ENCODE results near the gene CLP1. TPM values are rescaled to one million over a fixed set of nuclear protein-coding genes. Genes with fewer than 3 reads are reported as not detected.
A peak's percentile ranks its signal among the peaks of the same experiment; 100 is the strongest.

CLP1 gene
- total and polyA plus RNA-seq, 2 donors, result 13.6 to 22.0 TPM

- no peak overlapping the region for H3K27ac ChIP-seq (ENCODE audit: low read depth in 1 of 2, low read length in 1 of 2)
- 95% methylated on average over 3 of the region's 3 CpGs for whole genome bisulfite sequencing
- H3K27me3 ChIP-seq (ENCODE audit: control insufficient read depth in 2 of 2, insufficient read depth in 1 of 2, low read length in 1 of 2), result no peaks in the 10 kb centered on the region
- no peaks in the 10 kb centered on the region for H3K36me3 ChIP-seq (ENCODE audit: control insufficient read depth in 2 of 2, insufficient read depth in 2 of 2, low read length in 1 of 2)
- no peak overlapping the region for H3K4me3 ChIP-seq (ENCODE audit: low read length in 2 of 2)
- DNase-seq (ENCODE audit: low read depth in 6 of 9, low spot score in 9 of 9), result no peak
- H3K9me3 ChIP-seq (ENCODE audit: control insufficient read depth in 2 of 2, insufficient read depth in 1 of 2, low read length in 1 of 2), result no peaks in the 10 kb centered on the region
- peaks cover 0 to 2% of the 10 kb centered on the region in 2 donors for H3K4me1 ChIP-seq (ENCODE audit: control insufficient read depth in 2 of 2, insufficient read depth in 2 of 2, low read length in 2 of 2)
Observed at GRCh38 chr11:57622263-57622662, 35.3 kb upstream of the CLP1 start.

GRCh38 chr11:57624864-57625263, 32.7 kb upstream of the CLP1 start:
- peaks cover 0 to 2% of the 10 kb centered on the region in 2 donors for H3K4me1 ChIP-seq (ENCODE audit: control insufficient read depth in 2 of 2, insufficient read depth in 2 of 2, low read length in 2 of 2)
- no peak for DNase-seq (ENCODE audit: low read depth in 6 of 9, low spot score in 9 of 9)
- H3K27ac ChIP-seq (ENCODE audit: low read depth in 1 of 2, low read length in 1 of 2), result no peak overlapping the region
- WGBS, result 97% methylated on average over 2 of the region's 2 CpGs
- H3K27me3 ChIP-seq (ENCODE audit: control insufficient read depth in 2 of 2, insufficient read depth in 1 of 2, low read length in 1 of 2), result no peaks in the 10 kb centered on the region
- no peaks in the 10 kb centered on the region for H3K9me3 ChIP-seq (ENCODE audit: control insufficient read depth in 2 of 2, insufficient read depth in 1 of 2, low read length in 1 of 2)
- H3K4me3 ChIP-seq (ENCODE audit: low read length in 2 of 2), result no peak overlapping the region
- H3K36me3 ChIP-seq (ENCODE audit: control insufficient read depth in 2 of 2, insufficient read depth in 2 of 2, low read length in 1 of 2), result no peaks in the 10 kb centered on the region

- Histone ChIP-seq H3K4me1 (ENCODE audit: control insufficient read depth in 2 of 2, insufficient read depth in 2 of 2, low read length in 2 of 2) (peaks cover 0 to 2% of the 10 kb centered on the region in 2 donors), H3K36me3 (ENCODE audit: control insufficient read depth in 2 of 2, insufficient read depth in 2 of 2, low read length in 1 of 2) (no peaks in the 10 kb centered on the region), H3K27me3 (ENCODE audit: control insufficient read depth in 2 of 2, insufficient read depth in 1 of 2, low read length in 1 of 2) (no peaks in the 10 kb centered on the region), H3K27ac (ENCODE audit: low read depth in 1 of 2, low read length in 1 of 2) (no peak overlapping the region), H3K9me3 (ENCODE audit: control insufficient read depth in 2 of 2, insufficient read depth in 1 of 2, low read length in 1 of 2) (no peaks in the 10 kb centered on the region), H3K4me3 (ENCODE audit: low read length in 2 of 2) (no peak overlapping the region)
- 95% methylated on average over 1 of the region's 1 CpG for WGBS
- DNase-seq (ENCODE audit: low read depth in 6 of 9, low spot score in 9 of 9), result no peak
Observed at GRCh38 chr11:57626895-57627294, 30.7 kb upstream of the CLP1 start.

GRCh38 chr11:57630171-57630570, 27.4 kb upstream of the CLP1 start:
- DNase-seq (ENCODE audit: low read depth in 6 of 9, low spot score in 9 of 9), result no peak
- no peaks in the 10 kb centered on the region for H3K27me3 ChIP-seq (ENCODE audit: control insufficient read depth in 2 of 2, insufficient read depth in 1 of 2, low read length in 1 of 2)
- no peaks in the 10 kb centered on the region for H3K4me1 ChIP-seq (ENCODE audit: control insufficient read depth in 2 of 2, insufficient read depth in 2 of 2, low read length in 2 of 2)
- 96% methylated on average over 2 of the region's 2 CpGs for WGBS
- no peak overlapping the region for H3K4me3 ChIP-seq (ENCODE audit: low read length in 2 of 2)
- no peak overlapping the region for H3K27ac ChIP-seq (ENCODE audit: low read depth in 1 of 2, low read length in 1 of 2)
- H3K36me3 ChIP-seq (ENCODE audit: control insufficient read depth in 2 of 2, insufficient read depth in 2 of 2, low read length in 1 of 2), result no peaks in the 10 kb centered on the region
- H3K9me3 ChIP-seq (ENCODE audit: control insufficient read depth in 2 of 2, insufficient read depth in 1 of 2, low read length in 1 of 2), result no peaks in the 10 kb centered on the region

GRCh38 chr11:57632116-57632515, 25.4 kb upstream of the CLP1 start:
- Histone ChIP-seq H3K36me3 (ENCODE audit: control insufficient read depth in 2 of 2, insufficient read depth in 2 of 2, low read length in 1 of 2) (no peaks in the 10 kb centered on the region), H3K4me1 (ENCODE audit: control insufficient read depth in 2 of 2, insufficient read depth in 2 of 2, low read length in 2 of 2) (peaks cover 0 to 2% of the 10 kb centered on the region in 2 donors), H3K9me3 (ENCODE audit: control insufficient read depth in 2 of 2, insufficient read depth in 1 of 2, low read length in 1 of 2) (no peaks in the 10 kb centered on the region), H3K27ac (ENCODE audit: low read depth in 1 of 2, low read length in 1 of 2) (no peak overlapping the region), H3K4me3 (ENCODE audit: low read length in 2 of 2) (no peak overlapping the region), H3K27me3 (ENCODE audit: control insufficient read depth in 2 of 2, insufficient read depth in 1 of 2, low read length in 1 of 2) (no peaks in the 10 kb centered on the region)
- DNase-seq (ENCODE audit: low read depth in 6 of 9, low spot score in 9 of 9), result no peak
- WGBS, result 94% methylated on average over 5 of the region's 5 CpGs

- DNase-seq (ENCODE audit: low read depth in 6 of 9, low spot score in 9 of 9), result no peak
- no peaks in the 10 kb centered on the region for H3K27me3 ChIP-seq (ENCODE audit: control insufficient read depth in 2 of 2, insufficient read depth in 1 of 2, low read length in 1 of 2)
- 94% methylated on average over 6 of the region's 6 CpGs for WGBS
Observed at GRCh38 chr11:57633394-57634070, 24.0 kb upstream of the CLP1 start.

GRCh38 chr11:57634311-57634710, 23.3 kb upstream of the CLP1 start:
- H3K4me3 ChIP-seq (ENCODE audit: low read length in 2 of 2), result no peak overlapping the region
- H3K9me3 ChIP-seq (ENCODE audit: control insufficient read depth in 2 of 2, insufficient read depth in 1 of 2, low read length in 1 of 2), result no peaks in the 10 kb centered on the region
- no peaks in the 10 kb centered on the region for H3K36me3 ChIP-seq (ENCODE audit: control insufficient read depth in 2 of 2, insufficient read depth in 2 of 2, low read length in 1 of 2)
- H3K4me1 ChIP-seq (ENCODE audit: control insufficient read depth in 2 of 2, insufficient read depth in 2 of 2, low read length in 2 of 2), result peaks cover 3 to 16% of the 10 kb centered on the region in 2 donors
- no peak for DNase-seq (ENCODE audit: low read depth in 6 of 9, low spot score in 9 of 9)
- no peaks in the 10 kb centered on the region for H3K27me3 ChIP-seq (ENCODE audit: control insufficient read depth in 2 of 2, insufficient read depth in 1 of 2, low read length in 1 of 2)
- H3K27ac ChIP-seq (ENCODE audit: low read depth in 1 of 2, low read length in 1 of 2), result no peak overlapping the region

More at GRCh38 chr11:57633394-57634070, 24.0 kb upstream of the CLP1 start:
- Histone ChIP-seq H3K27ac (ENCODE audit: low read depth in 1 of 2, low read length in 1 of 2) (no peak overlapping the region), H3K36me3 (ENCODE audit: control insufficient read depth in 2 of 2, insufficient read depth in 2 of 2, low read length in 1 of 2) (no peaks in the 10 kb centered on the region), H3K4me1 (ENCODE audit: control insufficient read depth in 2 of 2, insufficient read depth in 2 of 2, low read length in 2 of 2) (peaks cover 3 to 13% of the 10 kb centered on the region in 2 donors), H3K9me3 (ENCODE audit: control insufficient read depth in 2 of 2, insufficient read depth in 1 of 2, low read length in 1 of 2) (no peaks in the 10 kb centered on the region), H3K4me3 (ENCODE audit: low read length in 2 of 2) (no peak overlapping the region)

- WGBS, result 97% methylated on average over 8 of the region's 8 CpGs
- no peak overlapping the region for H3K27ac ChIP-seq (ENCODE audit: low read depth in 1 of 2, low read length in 1 of 2)
- H3K9me3 ChIP-seq (ENCODE audit: control insufficient read depth in 2 of 2, insufficient read depth in 1 of 2, low read length in 1 of 2), result no peaks in the 10 kb centered on the region
- DNase-seq (ENCODE audit: low read depth in 6 of 9, low spot score in 9 of 9), result no peak
- no peak overlapping the region for H3K4me3 ChIP-seq (ENCODE audit: low read length in 2 of 2)
- H3K36me3 ChIP-seq (ENCODE audit: control insufficient read depth in 2 of 2, insufficient read depth in 2 of 2, low read length in 1 of 2), result no peaks in the 10 kb centered on the region
- H3K4me1 ChIP-seq (ENCODE audit: control insufficient read depth in 2 of 2, insufficient read depth in 2 of 2, low read length in 2 of 2), result peaks cover 13 to 26% of the 10 kb centered on the region in 2 donors
- H3K27me3 ChIP-seq (ENCODE audit: control insufficient read depth in 2 of 2, insufficient read depth in 1 of 2, low read length in 1 of 2), result no peaks in the 10 kb centered on the region
Observed at GRCh38 chr11:57635246-57635645, 22.3 kb upstream of the CLP1 start.

GRCh38 chr11:57637626-57638004, 19.9 kb upstream of the CLP1 start:
- Histone ChIP-seq H3K36me3 (ENCODE audit: control insufficient read depth in 2 of 2, insufficient read depth in 2 of 2, low read length in 1 of 2) (peaks cover 0 to 3% of the 10 kb centered on the region in 2 donors), H3K9me3 (ENCODE audit: control insufficient read depth in 2 of 2, insufficient read depth in 1 of 2, low read length in 1 of 2) (no peaks in the 10 kb centered on the region), H3K27ac (ENCODE audit: low read depth in 1 of 2, low read length in 1 of 2) (no peak overlapping the region), H3K4me1 (ENCODE audit: control insufficient read depth in 2 of 2, insufficient read depth in 2 of 2, low read length in 2 of 2) (peaks cover 17 to 43% of the 10 kb centered on the region in 2 donors), H3K4me3 (ENCODE audit: low read length in 2 of 2) (peak overlapping the region; percentile 82), H3K27me3 (ENCODE audit: control insufficient read depth in 2 of 2, insufficient read depth in 1 of 2, low read length in 1 of 2) (no peaks in the 10 kb centered on the region)
- DNase-seq (ENCODE audit: low read depth in 6 of 9, low spot score in 9 of 9), result no peak
- 27% methylated on average over 18 of the region's 18 CpGs for WGBS
